ENCODE measurements around the gene RIOK3. TPM values are rescaled to one million over a fixed set of nuclear protein-coding genes. Genes with fewer than 3 reads are reported as not detected.

RIOK3 gene
- total RNA-seq, 1 experiment from 2014 or later: 35.8 TPM

- ChIA-PET CTCF (no interaction called here), POLR2A (ENCODE audit: low non-redundant PET) (no interaction called here)
- no peak overlapping the region for H3K4me3 ChIP-seq (ENCODE audit: low read depth, low read length, poor library complexity, severe bottlenecking)
- no peaks in the 10 kb centered on the region for H3K27me3 ChIP-seq (replicated peaks; ENCODE audit: insufficient read depth, low read depth, low read length, poor library complexity)
- no peaks in the 10 kb centered on the region for H3K9me3 ChIP-seq (ENCODE audit: low read depth, low read length, poor library complexity, severe bottlenecking)
- H3K36me3 ChIP-seq (ENCODE audit: insufficient read depth, low read length, poor library complexity, severe bottlenecking): peaks cover 58% of the 10 kb centered on the region
- TF ChIP-seq CTCF (conservative IDR thresholded peaks at IDR 0.05; ENCODE audit: low read depth, low read length) (no peak), EZH2 (IDR thresholded peaks at IDR 0.05; ENCODE audit: borderline replicate concordance, low read depth, low read length, poor library complexity, severe bottlenecking) (no peak)
- BruUV-seq (replicated peaks): TSS peak; percentile 4
- no peak overlapping the region for H3K27ac ChIP-seq (ENCODE audit: low read depth, low read length, poor library complexity, severe bottlenecking)
- DNase-seq (ENCODE audit: low spot score): no peak
- no peaks in the 10 kb centered on the region for H3K4me1 ChIP-seq (ENCODE audit: insufficient read depth, low read length, poor library complexity, severe bottlenecking)
- intact Hi-C loops (cut with micrococcal nuclease; ENCODE audit: unreplicated experiment): no loop called here
These were observed 71.2 kb downstream of the RIOK3 start for GRCh38 chr18:23524213-23524707.

GRCh38 chr18:23526501-23527063 lies 73.5 kb downstream of the RIOK3 start:
- BruUV-seq (replicated peaks): no TSS peak
- TF ChIP-seq CTCF (conservative IDR thresholded peaks at IDR 0.05; ENCODE audit: low read depth, low read length) (no peak), EZH2 (IDR thresholded peaks at IDR 0.05; ENCODE audit: borderline replicate concordance, low read depth, low read length, poor library complexity, severe bottlenecking) (no peak)
- CTCF ChIA-PET: no interaction called here
- Histone ChIP-seq H3K27me3 (replicated peaks; ENCODE audit: insufficient read depth, low read depth, low read length, poor library complexity) (no peaks in the 10 kb centered on the region), H3K4me1 (ENCODE audit: insufficient read depth, low read length, poor library complexity, severe bottlenecking) (no peaks in the 10 kb centered on the region), H3K36me3 (ENCODE audit: insufficient read depth, low read length, poor library complexity, severe bottlenecking) (peaks cover 68% of the 10 kb centered on the region), H3K4me3 (ENCODE audit: low read depth, low read length, poor library complexity, severe bottlenecking) (no peak overlapping the region), H3K27ac (ENCODE audit: low read depth, low read length, poor library complexity, severe bottlenecking) (no peak overlapping the region), H3K9me3 (ENCODE audit: low read depth, low read length, poor library complexity, severe bottlenecking) (no peaks in the 10 kb centered on the region)
- POLR2A ChIA-PET (ENCODE audit: low non-redundant PET): no interaction called here
- no peak for DNase-seq (ENCODE audit: low spot score)
- intact Hi-C loops (cut with micrococcal nuclease; ENCODE audit: unreplicated experiment): no loop called here

GRCh38 chr18:23528580-23529472 lies 75.7 kb downstream of the RIOK3 start:
- TF ChIP-seq CTCF (conservative IDR thresholded peaks at IDR 0.05; ENCODE audit: low read depth, low read length) (no peak), EZH2 (IDR thresholded peaks at IDR 0.05; ENCODE audit: borderline replicate concordance, low read depth, low read length, poor library complexity, severe bottlenecking) (no peak)
- intact Hi-C loops (cut with micrococcal nuclease; ENCODE audit: unreplicated experiment): no loop called here
- CTCF ChIA-PET: no interaction called here
- POLR2A ChIA-PET (ENCODE audit: low non-redundant PET): no interaction called here
- DNase-seq (ENCODE audit: low spot score): no peak
- H3K27ac ChIP-seq (ENCODE audit: low read depth, low read length, poor library complexity, severe bottlenecking): no peak overlapping the region
- H3K4me3 ChIP-seq (ENCODE audit: low read depth, low read length, poor library complexity, severe bottlenecking): no peak overlapping the region
- no TSS peak for BruUV-seq (replicated peaks)
- no peaks in the 10 kb centered on the region for H3K9me3 ChIP-seq (ENCODE audit: low read depth, low read length, poor library complexity, severe bottlenecking)
- no peaks in the 10 kb centered on the region for H3K4me1 ChIP-seq (ENCODE audit: insufficient read depth, low read length, poor library complexity, severe bottlenecking)
- H3K27me3 ChIP-seq (replicated peaks; ENCODE audit: insufficient read depth, low read depth, low read length, poor library complexity): no peaks in the 10 kb centered on the region
- H3K36me3 ChIP-seq (ENCODE audit: insufficient read depth, low read length, poor library complexity, severe bottlenecking): peaks cover 83% of the 10 kb centered on the region

Data from A673 (cell line).